Dermis microvascular lymphatic vessel endothelial cell (primary cell): ENCODE data around the gene ROCK2. TPM values are rescaled to one million over a fixed set of nuclear protein-coding genes. Genes with fewer than 3 reads are reported as not detected.
"Not testable (repeated sequence)": the region's sequence is repeated elsewhere in the genome, so short reads cannot be mapped to it uniquely, and the experiment has no call there.

Experiments used
- DNase-seq, 2 donors: peaks; one replicate each; pipeline versions ENCODE4 v3.0.0 to v3.0.0-alpha.2; 2010; ENCODE audit warnings: low read depth in 2 of 2
- total RNA-seq: library from RNA; depleted of rRNA; stranded (reverse); fragments of >200 nt; gene quantifications from 2 replicates; pipeline ENCODE4 v1.2.1, GENCODE V29; 2014

ROCK2 gene
- total RNA-seq, 1 donor from 2014 or later: 39.0 TPM

- peak in 1 of 2 donors; percentile 62 for DNase-seq
Observed at GRCh38 chr2:11342551-11343367, 1.7 kb downstream of the ROCK2 start.

DNA sequence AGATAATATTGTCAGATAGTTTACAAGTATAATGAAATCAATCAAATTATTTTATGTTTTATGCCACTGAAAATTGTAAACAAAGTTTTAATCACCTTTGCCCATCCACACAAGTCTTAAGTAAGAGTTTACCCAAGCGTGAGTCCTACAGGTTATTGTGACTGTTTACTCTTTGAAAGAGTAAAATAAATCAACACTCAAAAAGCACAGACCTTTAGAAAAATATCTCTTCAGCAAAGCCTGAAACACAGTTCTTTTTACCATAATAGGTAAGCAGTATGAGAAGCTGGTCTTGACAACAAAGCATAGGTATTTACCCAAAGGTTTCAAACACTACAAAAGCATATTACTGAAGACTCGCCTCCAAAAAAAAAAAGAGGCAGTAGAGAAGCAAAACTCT is 3.7 kb downstream of the ROCK2 start:
- DNase-seq: no peak

DNA sequence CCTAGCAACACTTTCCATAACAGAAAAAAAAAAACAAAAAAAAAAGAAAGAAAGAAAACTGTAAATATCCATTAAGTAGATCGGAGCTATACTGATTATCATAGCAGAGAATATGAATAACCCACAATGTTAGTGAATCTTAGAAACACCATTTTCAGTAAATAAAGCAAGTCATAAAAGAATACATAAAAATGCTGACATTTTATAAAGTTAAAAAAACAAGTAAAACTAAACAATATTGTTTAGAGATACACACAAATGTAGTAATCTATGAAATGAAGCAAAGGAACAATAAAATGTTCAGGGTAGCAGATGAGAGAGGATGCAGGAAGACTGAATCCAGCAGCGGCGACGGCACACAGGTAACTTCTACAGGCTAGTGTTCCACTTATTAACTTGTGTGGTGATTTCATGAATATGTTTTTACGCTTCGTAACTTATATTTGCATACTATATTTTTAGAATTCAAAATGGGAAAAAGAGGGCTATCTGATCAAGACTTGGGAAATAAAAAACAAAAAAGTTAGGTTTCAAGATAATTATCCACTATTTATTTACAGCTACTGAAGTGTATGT is 4.8 kb downstream of the ROCK2 start:
- no peak for DNase-seq

DNA sequence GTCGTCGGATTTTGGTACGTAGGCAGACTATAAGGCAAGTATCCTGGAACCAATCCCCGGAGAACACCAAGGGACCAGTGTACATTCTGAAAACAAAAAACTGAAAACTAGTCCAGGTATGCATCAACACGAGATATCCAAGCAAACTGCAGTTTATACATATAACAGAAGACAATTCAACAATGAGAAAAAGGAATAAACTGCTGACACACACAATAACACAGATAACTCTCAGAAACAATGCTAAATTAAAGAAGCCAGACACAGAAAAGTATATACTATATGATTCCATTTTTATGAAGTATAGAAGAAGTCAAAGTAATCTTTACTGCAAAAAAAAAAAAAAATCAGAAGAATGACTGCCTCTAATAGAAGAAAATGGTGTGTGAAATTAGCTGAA is 5.9 kb downstream of the ROCK2 start:
- DNase-seq: no peak

DNA sequence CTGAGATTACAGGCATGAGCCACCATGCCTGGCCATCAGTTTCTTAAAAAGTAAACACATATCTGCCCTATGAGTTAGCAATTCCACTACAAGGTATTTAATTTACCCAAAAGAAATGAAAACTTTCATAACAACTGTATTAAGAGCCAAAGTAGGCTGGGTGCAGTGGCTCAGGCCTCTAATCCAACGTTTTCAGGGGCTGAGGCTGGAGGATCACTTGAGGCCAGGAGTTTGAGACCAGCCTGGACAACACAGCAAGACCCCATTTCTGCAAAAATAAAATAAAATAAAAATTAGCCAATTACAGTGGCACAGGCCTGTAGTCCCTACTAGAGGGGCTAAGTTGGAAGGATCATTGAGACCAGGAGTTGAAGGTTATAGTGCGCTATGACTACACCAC is 6.5 kb downstream of the ROCK2 start:
- no peak for DNase-seq

GRCh38 chr2:11336189-11336588 is 8.2 kb downstream of the ROCK2 start:
- DNase-seq: no peak

DNA sequence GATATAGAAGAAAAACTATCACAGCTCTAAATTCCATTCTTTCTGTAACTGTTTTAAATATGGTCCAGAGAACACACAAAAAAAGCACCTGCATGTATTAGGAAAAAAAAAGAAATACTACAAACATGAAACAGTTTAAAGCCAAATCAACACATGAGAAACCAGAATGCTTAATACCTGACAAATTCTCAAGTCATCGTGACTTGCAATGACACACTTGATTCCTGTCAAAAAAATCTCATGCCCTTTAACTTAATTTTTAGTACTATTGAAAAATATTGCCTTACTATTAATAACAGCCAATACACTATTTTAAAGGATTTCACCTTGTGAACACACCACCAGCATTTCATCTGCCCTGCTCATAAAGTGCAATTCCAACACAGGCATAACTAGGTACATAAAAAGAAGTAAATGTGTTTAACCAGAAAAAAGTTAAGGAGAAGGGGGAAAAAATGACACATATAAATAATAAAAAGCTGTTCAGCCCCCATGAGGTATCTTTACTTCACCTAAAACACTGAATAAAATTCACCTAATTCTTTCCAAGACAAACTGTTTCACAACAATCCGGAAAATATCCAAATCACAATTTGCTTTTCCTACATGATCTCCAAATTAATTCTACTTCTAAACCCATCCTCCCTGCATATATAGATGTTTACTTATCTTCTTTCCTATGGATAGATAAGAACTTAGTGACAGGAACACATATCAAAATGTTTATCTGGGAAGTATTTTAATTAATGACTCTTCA is 10.8 kb downstream of the ROCK2 start:
- DNase-seq: no peak

- DNase-seq: no peak
Observed at GRCh38 chr2:11332596-11332995, 11.8 kb downstream of the ROCK2 start.

DNA sequence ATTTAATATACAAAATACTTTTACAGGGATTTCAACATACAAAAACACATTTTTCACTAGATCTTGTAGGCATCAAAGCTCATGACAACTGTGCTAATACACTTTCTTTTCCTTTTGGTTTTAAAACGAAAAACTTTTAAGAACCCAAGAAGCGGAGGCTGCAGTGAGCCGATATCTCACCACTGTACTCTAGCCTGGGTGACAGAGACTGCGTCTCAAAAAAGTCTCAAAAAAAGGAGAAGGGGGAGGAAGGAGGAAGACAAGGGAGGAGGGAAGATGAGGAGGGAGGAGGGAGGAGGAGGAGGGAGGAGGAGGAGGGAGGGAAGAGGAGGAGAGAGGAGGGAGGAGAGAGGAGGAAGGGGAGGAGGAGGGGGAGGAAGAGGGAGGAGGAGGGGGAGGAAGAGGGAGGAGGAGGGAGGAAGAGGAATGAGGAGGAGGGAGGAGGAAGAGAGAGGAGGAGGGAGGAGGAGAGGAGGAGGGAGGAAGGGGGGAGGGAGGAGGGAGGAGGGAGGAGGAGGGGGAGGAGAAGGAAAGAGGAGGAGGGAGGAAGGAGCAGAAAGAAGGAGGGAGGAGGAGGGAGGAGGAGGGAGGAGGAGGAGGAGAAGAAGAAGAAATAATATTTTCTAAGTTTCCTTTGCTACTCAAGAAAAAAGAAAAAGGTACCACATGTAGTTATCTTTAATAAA is 13.8 kb downstream of the ROCK2 start:
- no peak for DNase-seq

GRCh38 chr2:11329776-11330175 is 14.7 kb downstream of the ROCK2 start:
- DNase-seq: no peak

- DNase-seq: not testable (repeated sequence)
Observed at GRCh38 chr2:11328522-11328921, 15.9 kb downstream of the ROCK2 start.

DNA sequence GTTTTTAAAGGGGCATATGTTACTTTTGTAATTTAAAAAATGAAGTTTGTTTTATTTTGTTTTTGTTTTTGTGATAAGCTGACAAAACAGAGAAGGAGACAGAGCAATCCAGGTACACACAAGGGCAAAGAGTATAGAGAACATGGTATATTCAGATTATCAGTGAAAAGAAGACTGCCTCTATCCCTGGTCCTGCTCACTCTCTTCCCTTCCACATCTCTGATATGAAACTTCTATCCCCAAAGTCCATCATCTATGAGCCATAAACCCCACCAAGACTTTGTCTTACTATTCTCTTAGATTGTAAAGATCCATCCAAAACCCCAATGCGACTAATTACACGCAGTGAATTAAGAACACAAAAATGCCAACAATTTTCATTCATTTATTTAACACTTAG is 16.6 kb downstream of the ROCK2 start:
- no peak for DNase-seq

GRCh38 chr2:11326677-11327211 is 17.7 kb downstream of the ROCK2 start:
- DNase-seq: peak in 1 of 2 donors; percentile 23

DNA sequence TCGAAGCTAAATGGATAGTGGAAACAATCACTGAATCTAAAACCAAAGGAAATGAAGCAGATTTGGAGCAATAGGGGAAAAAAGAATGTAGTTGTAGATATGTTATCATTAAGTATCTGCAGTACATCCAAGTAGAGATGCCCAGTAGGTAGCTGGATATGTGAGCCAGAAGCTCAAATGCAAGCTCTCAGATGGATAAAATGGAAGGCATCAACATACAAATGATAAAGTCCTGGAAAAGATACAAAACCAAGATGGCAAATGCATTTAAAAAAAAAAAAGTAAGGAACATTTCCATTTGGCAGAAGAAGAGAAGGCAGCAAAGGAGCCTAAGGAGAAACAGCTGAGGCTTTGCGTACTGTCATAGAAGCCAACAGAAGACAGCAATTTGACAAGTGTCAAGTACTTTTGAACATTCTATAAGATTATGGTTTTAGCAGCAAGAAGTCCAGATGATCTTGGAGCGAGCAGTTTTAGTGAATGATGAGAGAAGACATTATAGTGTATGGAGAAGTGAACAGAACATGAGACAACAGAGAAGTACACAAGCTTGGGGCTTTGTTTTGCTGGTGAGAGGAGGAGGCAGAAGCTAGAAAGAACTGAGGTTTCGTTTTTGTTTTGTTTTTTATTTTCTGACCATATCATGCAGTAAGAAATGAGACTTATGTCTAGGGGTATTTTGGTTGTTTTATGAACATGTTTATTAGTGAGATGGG is 18.3 kb downstream of the ROCK2 start:
- no peak for DNase-seq

GRCh38 chr2:11321847-11322246 is 22.6 kb downstream of the ROCK2 start:
- no peak for DNase-seq

DNA sequence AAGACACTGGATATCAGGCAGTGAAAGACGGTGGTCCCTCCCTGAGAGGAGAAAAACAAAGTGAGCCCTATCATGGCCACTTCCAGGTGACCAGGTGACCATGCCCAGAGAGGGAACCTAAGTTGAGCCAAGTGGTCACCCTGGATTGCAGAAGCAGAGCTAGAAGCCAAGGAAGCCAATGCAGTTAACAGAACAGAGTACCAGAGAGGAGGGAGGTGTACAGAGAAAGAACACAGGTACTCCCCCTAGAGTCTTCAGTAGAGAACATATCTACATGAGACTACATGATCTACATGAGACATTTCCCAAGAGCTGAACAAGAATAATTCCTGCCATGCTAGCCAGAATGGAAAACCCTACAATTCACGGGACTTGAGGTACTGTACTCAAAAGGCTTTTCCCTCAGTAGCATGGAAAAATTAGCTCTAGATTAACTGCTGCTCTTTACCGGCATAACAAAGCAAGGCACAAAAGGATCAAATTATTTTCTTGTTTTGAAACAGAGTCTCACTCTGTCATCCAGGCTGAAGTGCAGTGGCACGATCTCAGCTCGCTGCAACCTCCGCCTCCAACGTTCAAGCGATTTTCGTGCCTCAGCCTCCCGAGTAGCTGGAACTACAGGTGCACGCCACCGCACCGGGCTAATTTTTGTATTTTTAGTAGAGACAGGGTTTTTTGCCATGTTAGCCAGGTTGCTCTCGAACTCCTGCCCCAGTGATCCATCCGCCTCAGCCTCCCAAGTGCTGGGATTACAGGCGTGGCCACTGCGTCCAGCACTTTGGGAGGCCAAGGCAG is 23.5 kb downstream of the ROCK2 start:
- no peak for DNase-seq

DNA sequence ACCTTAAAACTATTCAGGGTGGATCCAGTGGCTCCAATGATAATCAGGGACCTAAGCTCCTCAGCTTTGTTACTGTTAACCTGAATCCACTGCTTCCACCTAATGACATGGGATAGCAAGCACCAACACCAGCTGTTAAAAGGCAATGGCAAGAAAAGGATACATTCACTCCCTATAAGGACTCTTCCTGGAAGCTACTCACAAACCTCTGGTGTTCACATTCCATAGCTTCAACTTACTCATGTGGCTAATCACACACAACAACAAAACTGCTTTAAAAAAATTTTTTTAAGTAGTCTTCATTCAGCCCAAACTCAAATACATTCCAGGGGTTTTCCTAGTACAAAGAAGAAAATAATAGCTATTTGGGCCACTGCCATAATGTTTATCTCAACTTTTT is 24.5 kb downstream of the ROCK2 start:
- no peak for DNase-seq

DNA sequence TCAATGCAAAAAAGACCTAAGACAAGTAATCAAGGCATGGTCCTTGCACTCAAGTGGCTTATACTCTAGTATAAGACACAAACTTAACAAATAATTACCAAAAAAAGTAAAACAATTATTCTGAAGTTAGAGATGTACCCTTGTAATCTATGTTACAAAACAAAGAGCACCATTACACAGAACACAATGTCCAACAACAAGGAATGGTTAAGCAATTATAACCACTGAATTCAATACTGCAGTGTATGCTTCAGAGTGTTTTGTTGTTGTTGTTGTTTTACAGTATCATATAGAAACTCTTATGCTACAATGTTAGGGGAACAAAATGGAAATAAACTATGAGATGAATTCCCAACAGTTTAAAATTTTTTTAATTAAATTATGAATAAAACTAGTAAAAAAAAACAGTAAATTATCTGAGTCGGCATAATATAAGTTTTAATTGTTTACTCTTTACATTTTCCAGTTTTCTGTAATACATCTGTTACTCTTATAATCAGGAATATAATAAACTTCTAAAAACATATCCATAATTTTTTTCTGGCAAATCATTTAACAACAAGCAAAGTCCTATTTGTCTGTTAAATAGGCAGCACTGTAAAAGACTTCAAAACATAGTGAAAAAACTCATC is 29.2 kb downstream of the ROCK2 start:
- DNase-seq: no peak

DNA sequence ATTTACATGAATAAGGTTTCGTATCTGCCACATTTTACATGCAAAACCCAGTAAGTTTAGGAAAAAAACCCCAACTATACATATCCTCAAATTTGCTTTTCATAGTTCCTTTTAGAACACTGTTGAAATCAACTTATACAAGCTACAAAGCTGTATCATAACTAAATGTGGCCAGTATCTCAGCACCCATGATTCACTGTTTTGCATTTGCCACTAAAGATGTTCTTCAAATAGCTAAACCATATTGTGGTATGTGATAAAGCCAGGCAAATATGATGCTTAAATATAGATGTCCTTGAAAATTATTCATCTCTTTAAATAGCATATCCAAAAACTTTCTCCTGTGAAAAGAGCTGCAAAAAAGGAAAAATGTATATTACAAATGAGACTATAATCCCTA is 29.9 kb downstream of the ROCK2 start:
- DNase-seq: no peak
